HEK293 (cell line): ENCODE measurements around the gene ODAD4.

Experiments
- CTCF ChIA-PET: fragments of 350-600 bp; formaldehyde crosslinking; extraction: SDS; loops from one replicate; lab custom pipeline; 2021; ENCODE audit warnings: antibody characterized with exemption; lab: Yijun Ruan, JAX
- POLR2A ChIA-PET: fragments of 300-600 bp; formaldehyde crosslinking; extraction: SDS; loops from one replicate; lab custom pipeline; 2020; ENCODE audit warnings: antibody characterized with exemption, inconsistent platforms; lab: Yijun Ruan, JAX
- H3K27ac ChIP-seq: fragments of 200-500 bp; sonication (Bioruptor generic); 2 replicates; pipeline ENCODE4 v1.5.1; 2014; ENCODE audit warnings: low read depth, low read length, control low read depth, inconsistent platforms; ENCODE audit errors: extremely low read depth
- H3K36me3 ChIP-seq, 2 experiments: fragments of 200-500 bp in 1 of 2; sonication (Bioruptor generic) in 1 of 2; 1 replicate in 1 of 2; 2 replicates in 1 of 2; pipeline ENCODE4 v1.5.1; 2014 to 2017; ENCODE audit warnings: inconsistent platforms in 2 of 2, low read length in 2 of 2; ENCODE audit not compliant: control insufficient read depth in 2 of 2, insufficient read depth in 1 of 2
- H3K4me1 ChIP-seq: fragments of 200-500 bp; sonication (Bioruptor generic); 2 replicates; pipeline ENCODE4 v1.5.1; 2014; ENCODE audit warnings: mild to moderate bottlenecking, low read length, inconsistent platforms; ENCODE audit not compliant: control insufficient read depth, insufficient read depth
- H3K4me3 ChIP-seq: 2 replicates; pipeline ENCODE4 v1.5.1; 2011; ENCODE audit warnings: low read depth, mild to moderate bottlenecking, control low read depth, low read length, moderate library complexity
- H3K9me3 ChIP-seq: fragments of 200-500 bp; sonication (Bioruptor generic); 2 replicates; pipeline ENCODE4 v1.5.1; 2014; ENCODE audit warnings: low read depth, low read length, inconsistent platforms; ENCODE audit not compliant: control insufficient read depth, insufficient read depth
- RBAK ChIP-seq: fragments of 450-650 bp; formaldehyde crosslinking; IDR thresholded peaks from 2 replicates; pipeline ENCODE4 v1.5.1; 2016; ENCODE audit warnings: missing biosample characterization, missing genetic modification characterization
- SCRT1 ChIP-seq: fragments of 450-650 bp; formaldehyde crosslinking; IDR thresholded peaks from 2 replicates; pipeline ENCODE4 v1.5.1; 2016; ENCODE audit warnings: missing biosample characterization, missing genetic modification characterization, borderline replicate concordance
- SCRT2 ChIP-seq: fragments of 450-650 bp; formaldehyde crosslinking; IDR thresholded peaks from 2 replicates; pipeline ENCODE4 v1.5.1; 2016; ENCODE audit warnings: missing biosample characterization, missing genetic modification characterization
- ZFP41 ChIP-seq: fragments of 450-650 bp; formaldehyde crosslinking; IDR thresholded peaks from 2 replicates; pipeline ENCODE4 v1.5.1; 2016; ENCODE audit warnings: missing biosample characterization, missing genetic modification characterization, borderline replicate concordance
- ZNF132 ChIP-seq: fragments of 450-650 bp; formaldehyde crosslinking; IDR thresholded peaks from 2 replicates; pipeline ENCODE4 v1.5.1; 2017; ENCODE audit warnings: missing biosample characterization, missing genetic modification characterization, borderline replicate concordance
- ZNF169 ChIP-seq: fragments of 450-650 bp; formaldehyde crosslinking; IDR thresholded peaks from 2 replicates; pipeline ENCODE4 v1.5.1; 2016; ENCODE audit warnings: missing biosample characterization, missing genetic modification characterization
- ZNF175 ChIP-seq: fragments of 450-650 bp; formaldehyde crosslinking; IDR thresholded peaks from 2 replicates; pipeline ENCODE4 v1.5.1; 2016; ENCODE audit warnings: missing biosample characterization, missing genetic modification characterization
- ZNF214 ChIP-seq: fragments of 450-650 bp; formaldehyde crosslinking; IDR thresholded peaks from 2 replicates; pipeline ENCODE4 v1.5.1; 2017; ENCODE audit warnings: missing biosample characterization, mild to moderate bottlenecking, missing genetic modification characterization, borderline replicate concordance
- ZNF239 ChIP-seq: fragments of 450-650 bp; formaldehyde crosslinking; IDR thresholded peaks from 2 replicates; pipeline ENCODE4 v1.5.1; 2016; ENCODE audit warnings: missing biosample characterization, missing genetic modification characterization
- ZNF302 ChIP-seq: fragments of 450-650 bp; formaldehyde crosslinking; IDR thresholded peaks from 2 replicates; pipeline ENCODE4 v1.5.1; 2016; ENCODE audit warnings: missing biosample characterization, missing genetic modification characterization, low read depth
- ZNF37A ChIP-seq: fragments of 450-650 bp; IDR thresholded peaks from 2 replicates; pipeline ENCODE4 v1.5.1; 2018; ENCODE audit warnings: missing biosample characterization, missing genetic modification characterization
- ZNF449 ChIP-seq: fragments of 450-650 bp; formaldehyde crosslinking; IDR thresholded peaks from 2 replicates; pipeline ENCODE4 v1.5.1; 2017; ENCODE audit warnings: missing biosample characterization, mild to moderate bottlenecking, missing genetic modification characterization, moderate library complexity
- ZNF48 ChIP-seq: fragments of 450-650 bp; formaldehyde crosslinking; IDR thresholded peaks from 2 replicates; pipeline ENCODE4 v1.5.1; 2016; ENCODE audit warnings: missing biosample characterization, missing genetic modification characterization
- ZNF513 ChIP-seq: fragments of 450-650 bp; IDR thresholded peaks from 2 replicates; pipeline ENCODE4 v1.5.1; 2018; ENCODE audit warnings: missing biosample characterization, missing genetic modification characterization
- ZNF660 ChIP-seq: fragments of 450-650 bp; IDR thresholded peaks from 2 replicates; pipeline ENCODE4 v1.5.1; 2018; ENCODE audit warnings: missing biosample characterization, mild to moderate bottlenecking, missing genetic modification characterization
- ZNF704 ChIP-seq: fragments of 450-650 bp; formaldehyde crosslinking; IDR thresholded peaks from 2 replicates; pipeline ENCODE4 v1.5.1; 2016; ENCODE audit warnings: missing biosample characterization, missing genetic modification characterization
- ZNF707 ChIP-seq: fragments of 450-650 bp; formaldehyde crosslinking; IDR thresholded peaks from 2 replicates; pipeline ENCODE4 v1.5.1; 2016; ENCODE audit warnings: missing biosample characterization, missing genetic modification characterization
- ZNF792 ChIP-seq: fragments of 450-650 bp; formaldehyde crosslinking; IDR thresholded peaks from 2 replicates; pipeline ENCODE4 v1.5.1; 2016; ENCODE audit warnings: missing biosample characterization, missing genetic modification characterization
- ZNF830 ChIP-seq: fragments of 450-650 bp; IDR thresholded peaks from 2 replicates; pipeline ENCODE4 v1.5.0; 2018; ENCODE audit warnings: missing biosample characterization, missing genetic modification characterization, low read depth, mild to moderate bottlenecking, moderate library complexity
- ZNF843 ChIP-seq: fragments of 450-650 bp; formaldehyde crosslinking; IDR thresholded peaks from 2 replicates; pipeline ENCODE4 v1.5.1; 2016; ENCODE audit warnings: missing biosample characterization, missing genetic modification characterization

ODAD4 gene

GRCh38 chr17:42001729-42002128 is 71.3 kb downstream of the ODAD4 start (continued):
- TF ChIP-seq ZNF843 (tag by site-specific recombination) (no peak), ZNF37A (tag by site-specific recombination) (no peak), ZNF175 (tag by site-specific recombination) (no peak), ZNF792 (tag by site-specific recombination) (no peak), ZNF830 (tag by site-specific recombination) (no peak), ZNF704 (tag by site-specific recombination) (no peak), RBAK (tag by site-specific recombination) (no peak), ZNF132 (tag by site-specific recombination) (no peak), ZNF302 (no peak)
- TF ChIP-seq, all 188 proteins: peak for 0

GRCh38 chr17:42002175-42002791 is 71.9 kb downstream of the ODAD4 start:
- TF ChIP-seq ZNF48 (no peak), ZNF660 (tag by site-specific recombination) (no peak)
- TF ChIP-seq, all 188 proteins: peak for 0
- Histone ChIP-seq H3K27ac (no peak overlapping the region), H3K4me3 (no peak overlapping the region), H3K4me1 (0 out of 2 replicates have a peak, but pooled peaks cover 2% of the 10 kb centered on the region), H3K36me3 (peaks cover 51 to 59% of the 10 kb centered on the region in 2 experiments), H3K9me3 (no peaks in the 10 kb centered on the region; the same call in 1 of the 2 replicates)
- CTCF ChIA-PET, result interaction anchor here (0.7 to 5.3 kb wide), 2 partner anchors 17 to 117 kb away, joined by 3 to 21 read pairs; partner anchors contain the start of gene NKIRAS2
- POLR2A ChIA-PET, result no interaction called here

- Histone ChIP-seq H3K27ac (no peak overlapping the region), H3K36me3 (peaks cover 51 to 53% of the 10 kb centered on the region in 2 experiments), H3K9me3 (no peaks in the 10 kb centered on the region; the same call in 1 of the 2 replicates), H3K4me3 (no peak overlapping the region), H3K4me1 (0 out of 2 replicates have a peak, but pooled peaks cover 2% of the 10 kb centered on the region)
- ChIA-PET POLR2A (interaction anchor here (0.6 kb wide), 1 partner anchor 18 kb away, joined by 3 read pairs; the partner anchor contains the start of gene NKIRAS2), CTCF (interaction anchor here (0.6 to 5.3 kb wide), 3 partner anchors 16 to 212 kb away, joined by 3 to 21 read pairs (median 9); partner anchors contain the start of gene NKIRAS2)
- TF ChIP-seq SCRT1 (tag by site-specific recombination) (no peak), ZNF449 (tag by site-specific recombination) (no peak), ZNF169 (no peak), ZFP41 (tag by site-specific recombination) (no peak), ZNF214 (tag by site-specific recombination) (no peak), ZNF707 (tag by site-specific recombination) (no peak), ZNF513 (no peak), SCRT2 (no peak), ZNF239 (tag by site-specific recombination) (no peak)
Measured at GRCh38 chr17:42002792-42003301, 72.4 kb downstream of the ODAD4 start.
